K562 (cell line): ENCODE data around the gene TXNRD2. TPM values are rescaled to one million over a fixed set of nuclear protein-coding genes. Genes with fewer than 3 reads are reported as not detected.
A peak's percentile ranks its signal among the peaks of the same experiment; 100 is the strongest.

ENCODE experiments used
- ARHGAP35 ChIP-seq: fragments of 450-650 bp; IDR thresholded peaks from 2 replicates; pipeline ENCODE4 v1.6.1; 2018; ENCODE audit not compliant: partially characterized antibody
- ARID3B ChIP-seq: fragments of 250-450 bp; sonication (Bioruptor Pico); IDR thresholded peaks from 2 replicates; pipeline ENCODE4 v1.4.0; 2020; ENCODE audit warnings: borderline replicate concordance
- CAMTA2 ChIP-seq: fragments of 250-450 bp; sonication (Bioruptor Pico); conservative IDR thresholded peaks from 2 replicates; pipeline ENCODE4 v1.5.1; 2022
- ERF ChIP-seq: fragments of 450-650 bp; formaldehyde crosslinking; IDR thresholded peaks from 2 replicates; pipeline ENCODE4 v1.4.0; 2020; ENCODE audit warnings: mild to moderate bottlenecking, mixed read lengths
- HNRNPH1 ChIP-seq: fragments of 200-400 bp; formaldehyde crosslinking; optimal IDR thresholded peaks from 2 replicates; pipeline ENCODE3; 2017; ENCODE audit warnings: low read depth, mild to moderate bottlenecking, low read length, moderate library complexity
- HNRNPL ChIP-seq: fragments of 200-400 bp; formaldehyde crosslinking; IDR thresholded peaks from 2 replicates; pipeline ENCODE4 v1.6.1; 2017; ENCODE audit warnings: low read depth, mild to moderate bottlenecking, low read length
- RBM25 ChIP-seq: fragments of 200-400 bp; formaldehyde crosslinking; IDR thresholded peaks from 2 replicates; pipeline ENCODE4 v1.6.1; 2018; ENCODE audit warnings: low read length, low read depth, moderate library complexity; ENCODE audit not compliant: severe bottlenecking
- SRF ChIP-seq, 2 experiments: fragments of 250-450, 450-650 bp in 1 of 2; sonication (Bioruptor Pico) in 1 of 2; sonication (generic) in 1 of 2; formaldehyde crosslinking; IDR thresholded peaks; 2 replicates each; pipeline versions ENCODE4 v1.5.0 to v1.5.1; 2020 to 2022; ENCODE audit warnings: mild to moderate bottlenecking in 1 of 2, missing genetic modification reagents in 1 of 2
- TCF15 ChIP-seq: fragments of 250-450 bp; sonication (Bioruptor Pico); IDR thresholded peaks from 2 replicates; pipeline ENCODE4 v1.8.0; 2022; ENCODE audit warnings: moderate library complexity, mild to moderate bottlenecking, inconsistent platforms
- TFAP4 ChIP-seq: sonication (generic); formaldehyde crosslinking; IDR thresholded peaks from 2 replicates; pipeline ENCODE4 v1.8.0; 2022; ENCODE audit warnings: missing genetic modification reagents, mild to moderate bottlenecking, moderate library complexity, borderline replicate concordance
- ZBTB11 ChIP-seq, 3 experiments: fragments of 200-800 bp in 1 of 3; fragments of 250-450 bp in 1 of 3; fragments of 450-650 bp in 1 of 3; sonication (Bioruptor Pico) in 1 of 3; sonication (Bioruptor generic) in 1 of 3; formaldehyde crosslinking in 1 of 3; IDR thresholded peaks; 2 replicates each; pipeline versions ENCODE4 v1.6.1 to v1.8.0; 2016 to 2022; ENCODE audit warnings: mild to moderate bottlenecking in 2 of 3, missing genetic modification characterization in 2 of 3, missing compliant biosample characterization in 1 of 3, moderate library complexity in 1 of 3
- ZNF184 ChIP-seq: sonication (generic); formaldehyde crosslinking; IDR thresholded peaks from 2 replicates; pipeline ENCODE4 v1.5.0; 2020; ENCODE audit warnings: missing genetic modification reagents
- ZNF212 ChIP-seq: fragments of 450-650 bp; formaldehyde crosslinking; IDR thresholded peaks from 2 replicates; pipeline ENCODE4 v1.4.0; 2020; ENCODE audit warnings: mild to moderate bottlenecking
- ZNF277 ChIP-seq: fragments of 250-450 bp; sonication (Bioruptor Pico); IDR thresholded peaks from 2 replicates; pipeline ENCODE4 v1.8.0; 2022; ENCODE audit warnings: inconsistent platforms, mild to moderate bottlenecking, moderate library complexity, borderline replicate concordance
- ZNF408 ChIP-seq: fragments of 250-450 bp; sonication (Bioruptor Pico); IDR thresholded peaks from 2 replicates; pipeline ENCODE4 v1.4.0; 2020; ENCODE audit warnings: low read depth, mild to moderate bottlenecking, moderate library complexity
- ZNF436 ChIP-seq: fragments of 250-450, 450-650 bp; sonication (Bioruptor Pico); formaldehyde crosslinking; IDR thresholded peaks from 2 replicates; pipeline ENCODE4 v1.7.0; 2020; ENCODE audit warnings: mild to moderate bottlenecking
- polyA plus RNA-seq, 8 experiments: library from polyadenylated mRNA; depleted of rRNA in 4 of 8; stranded (reverse) in 5 of 8; unstranded in 3 of 8; fragments of >200 nt; fragmentation: Nextera tagmentation in 2 of 8; fragmentation: Illumina TruSeq in 1 of 8; extraction: Ambion mirVana in 2 of 8; extraction: Trizol in 1 of 8; gene quantifications; 2 replicates each; pipeline versions ENCODE4 v1.2.1 to v1.2.3, GENCODE V29; 2011 to 2014; ENCODE audit warnings: inconsistent platforms in 1 of 8, missing spikeins in 1 of 8
- total RNA-seq, 7 experiments: library from RNA; depleted of rRNA in 6 of 7; stranded (reverse); fragments of >200 nt in 6 of 7; fragmentation: Illumina TruSeq in 2 of 7; extraction: Trizol in 2 of 7; gene quantifications; 2 replicates each; pipeline versions ENCODE4 v1.2.1 to v1.2.3, GENCODE V29; 2011 to 2021; ENCODE audit warnings: low replicate concordance in 1 of 7

The TXNRD2 gene
- total and polyA plus RNA-seq, 9 of the 15 experiments (the other 6 are each of a cell fraction or from before 2014, with no cell fraction given): 3.3 to 80.2 (median 49.4) TPM

- TF ChIP-seq ZNF277 (CRISPR knock-in tag) (0 out of 2 replicates have a peak, but pooled peaks have one; percentile 62), ARID3B (CRISPR knock-in tag) (peak; percentile 88; the same call in 1 of the 2 replicates), SRF (CRISPR knock-in tag; IDR thresholded peaks at IDR 0.05) (0 out of 4 replicates have a peak, but pooled peaks of 1 of the 2 experiments have one; percentile 45), ERF (CRISPR knock-in tag) (0 out of 2 replicates have a peak, but pooled peaks have one; percentile 68), RBM25 (no peak), HNRNPH1 (no peak), ZBTB11 (CRISPR knock-in tag; IDR thresholded peaks at IDR 0.05) (no peak), ZNF408 (CRISPR knock-in tag) (0 out of 2 replicates have a peak, but pooled peaks have one; percentile 16), ZNF212 (CRISPR knock-in tag) (0 out of 2 replicates have a peak, but pooled peaks have one; percentile 43), TFAP4 (CRISPR knock-in tag) (no peak), ZNF184 (CRISPR knock-in tag) (0 out of 2 replicates have a peak, but pooled peaks have one; percentile 34), TCF15 (CRISPR knock-in tag) (peak; percentile 40; the same call in 1 of the 2 replicates), HNRNPL (0 out of 2 replicates have a peak, but pooled peaks have one; percentile 34), CAMTA2 (CRISPR knock-in tag) (0 out of 2 replicates have a peak, but pooled peaks have one; percentile 49), ZNF436 (CRISPR knock-in tag) (0 out of 2 replicates have a peak, but pooled peaks have one; percentile 20), ARHGAP35 (no peak)
These were observed 39.7 kb upstream of the TXNRD2 start (continued) for GRCh38 chr22:19981171-19981960.
